ENCODE measurements around the gene KMT5B.

Gene KMT5B

DNA sequence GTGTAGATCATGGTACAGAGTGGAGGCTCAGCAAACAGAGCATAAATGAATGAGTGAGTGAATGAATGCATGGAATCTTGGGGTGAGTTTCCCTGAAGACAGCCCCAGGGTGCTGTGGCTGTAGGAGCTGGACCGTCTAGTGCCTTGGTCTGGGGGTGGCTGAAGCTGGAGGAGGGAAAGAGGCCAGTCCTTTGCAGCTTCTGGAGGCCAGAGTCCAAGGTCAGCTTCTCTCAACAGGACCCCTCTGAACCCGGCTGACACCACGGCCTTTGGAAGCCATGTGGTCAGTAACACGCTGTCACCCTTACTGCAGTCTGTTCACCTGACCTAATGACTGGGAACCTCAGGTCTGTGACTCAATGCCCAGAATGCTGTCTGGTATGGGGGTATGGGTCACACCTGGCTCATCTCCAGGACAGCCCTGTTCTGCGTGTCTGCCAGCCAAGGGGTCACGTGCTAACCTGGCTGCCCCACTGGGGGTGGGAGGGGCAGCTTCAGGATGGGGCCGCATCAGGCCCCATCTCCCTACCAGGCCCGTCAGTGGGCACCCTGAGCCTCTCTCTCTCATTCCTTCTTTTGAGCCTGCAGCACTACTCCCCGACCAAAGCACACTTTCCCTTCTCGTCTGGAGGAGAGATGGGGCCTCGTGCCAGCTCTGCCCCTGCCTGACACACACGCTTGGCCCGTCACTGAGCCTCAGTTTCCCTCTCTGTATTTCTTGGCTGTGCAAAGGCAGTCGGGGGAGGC lies 67.8 kb downstream of the KMT5B start:
- DNase-seq (ENCODE audit: low spot score) = no peak

GRCh38 chr11:68143310-68143689 lies 69.8 kb downstream of the KMT5B start:
- DNase-seq (ENCODE audit: low spot score) = no peak

DNA sequence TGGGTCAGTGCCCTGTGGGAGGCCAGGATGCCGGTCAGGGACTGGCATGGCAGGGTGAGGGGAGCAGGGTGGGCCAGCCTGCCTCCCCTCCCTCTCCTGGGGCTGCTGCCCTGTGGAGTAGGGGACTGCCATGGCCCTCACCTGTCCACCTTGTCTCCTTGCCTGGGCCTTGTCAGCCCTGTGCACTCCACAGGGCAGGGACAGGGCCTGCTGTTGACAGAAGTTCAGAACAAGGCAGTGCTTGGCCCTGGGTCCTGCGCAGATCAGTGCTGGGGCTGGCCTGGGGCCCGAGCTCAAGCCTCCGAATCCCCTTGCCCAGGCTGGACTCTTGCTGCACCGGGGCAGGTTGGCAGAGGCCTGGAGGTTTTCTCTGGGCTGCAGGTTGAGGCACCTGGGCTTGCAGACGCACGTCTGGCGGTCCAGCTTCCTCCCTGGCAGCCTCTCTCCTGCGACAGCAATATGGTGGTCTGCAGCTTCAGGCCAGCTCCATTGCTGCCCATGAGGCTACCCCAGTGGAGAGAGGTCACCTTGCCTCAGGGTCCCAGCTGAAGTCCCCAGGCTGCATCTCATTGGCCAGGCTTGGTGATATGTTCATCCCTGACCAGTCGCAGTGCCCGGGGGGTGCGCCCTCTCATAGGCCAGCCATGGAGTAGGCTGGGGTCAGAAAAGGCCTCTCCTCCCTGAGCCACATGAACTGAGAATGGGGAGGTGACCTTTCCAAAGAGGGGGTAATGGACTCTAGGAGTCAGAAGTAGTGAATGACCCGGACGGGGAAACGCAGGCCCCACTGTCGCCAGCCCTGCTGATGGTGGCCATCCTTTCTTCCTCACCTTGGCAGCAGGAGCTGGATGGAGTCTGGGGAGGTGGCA lies 70.4 kb downstream of the KMT5B start:
- no peak for DNase-seq (ENCODE audit: low spot score)

GRCh38 chr11:68142028-68142412 lies 71.1 kb downstream of the KMT5B start:
- DNase-seq (ENCODE audit: low spot score) = no peak

- no peak for DNase-seq (ENCODE audit: low spot score)
These were observed 71.7 kb downstream of the KMT5B start for GRCh38 chr11:68141246-68142027.

- no peak for DNase-seq (ENCODE audit: low spot score)
These were observed 72.4 kb downstream of the KMT5B start for GRCh38 chr11:68140496-68141245.

DNA sequence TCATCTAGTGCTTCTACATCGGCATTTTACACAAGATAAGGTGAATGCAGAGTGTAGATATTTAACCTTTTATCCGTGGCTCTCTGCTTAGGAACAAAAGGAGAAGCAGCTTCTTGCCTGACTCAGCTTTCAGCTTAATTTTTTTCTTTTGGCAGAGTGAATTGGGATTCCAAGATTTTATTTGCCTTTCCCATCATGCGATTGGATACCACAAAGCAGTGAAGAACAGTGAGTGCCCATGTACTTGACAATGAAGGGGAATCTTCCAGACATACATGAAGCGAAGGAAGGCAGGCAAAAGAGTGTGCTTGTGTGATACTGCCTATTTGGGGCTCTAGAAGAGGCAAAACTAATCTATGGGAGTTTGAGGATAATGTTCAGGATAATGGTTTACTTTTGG lies 74.9 kb downstream of the KMT5B start:
- no peak for DNase-seq (ENCODE audit: low spot score)

DNA sequence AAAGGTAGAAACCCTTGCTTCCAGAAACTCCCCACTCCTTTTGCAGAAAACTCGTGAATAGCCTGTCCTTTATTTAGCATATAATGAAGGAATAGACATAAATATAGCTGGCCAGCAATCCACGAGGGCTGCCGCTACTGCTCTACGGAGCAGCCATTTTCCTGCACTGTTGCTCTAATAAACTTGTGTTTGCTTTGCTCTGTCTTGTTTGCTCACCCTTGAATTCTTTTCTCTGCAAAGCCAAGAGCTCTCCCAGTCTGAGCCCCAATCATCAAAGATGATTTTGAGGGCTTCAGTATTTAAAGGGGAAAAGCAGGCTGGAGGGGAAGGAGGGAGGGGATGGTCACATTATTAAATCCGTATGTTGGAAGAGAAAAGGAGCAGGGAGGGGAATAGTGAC lies 75.3 kb downstream of the KMT5B start:
- no peak for DNase-seq (ENCODE audit: low spot score)

DNA sequence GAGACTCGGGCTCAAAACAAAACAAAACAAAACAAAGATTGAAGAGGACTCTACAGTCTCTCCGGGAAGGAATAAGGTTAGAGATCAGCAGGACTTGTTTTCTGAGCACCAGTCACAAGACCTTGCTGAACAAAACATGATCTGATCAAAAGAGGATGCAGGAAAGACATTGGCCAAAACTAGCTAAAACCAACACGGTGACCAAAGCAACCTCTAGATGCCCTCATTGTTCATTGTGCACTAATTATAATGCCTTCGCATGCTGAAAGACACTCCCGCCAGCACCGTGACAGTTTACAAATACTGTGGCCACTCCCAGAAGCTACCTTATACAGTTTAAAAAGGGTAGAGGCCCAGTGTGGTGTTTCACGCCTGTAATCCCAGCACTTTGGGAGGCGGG lies 76.2 kb downstream of the KMT5B start:
- DNase-seq (ENCODE audit: low spot score) = no peak

DNA sequence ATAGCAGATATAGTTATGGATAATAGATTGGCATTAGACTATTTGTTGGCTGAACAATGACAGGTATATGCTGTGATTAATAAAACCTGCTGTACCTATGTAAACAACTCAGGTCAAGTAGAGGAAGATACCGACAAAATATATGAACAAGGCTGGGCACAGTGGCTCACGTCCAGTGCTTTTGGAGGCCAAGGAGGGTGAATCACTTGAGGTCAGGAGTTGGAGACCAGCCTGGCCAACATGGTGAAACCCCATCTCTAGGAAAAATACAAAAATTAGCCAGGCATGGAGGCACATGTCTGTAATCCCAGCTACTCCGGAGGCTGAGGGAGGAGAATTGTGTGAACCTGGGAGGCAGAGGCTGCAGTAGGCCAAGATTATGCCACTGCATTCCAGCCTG lies 77.9 kb downstream of the KMT5B start:
- DNase-seq (ENCODE audit: low spot score) = no peak

DNA sequence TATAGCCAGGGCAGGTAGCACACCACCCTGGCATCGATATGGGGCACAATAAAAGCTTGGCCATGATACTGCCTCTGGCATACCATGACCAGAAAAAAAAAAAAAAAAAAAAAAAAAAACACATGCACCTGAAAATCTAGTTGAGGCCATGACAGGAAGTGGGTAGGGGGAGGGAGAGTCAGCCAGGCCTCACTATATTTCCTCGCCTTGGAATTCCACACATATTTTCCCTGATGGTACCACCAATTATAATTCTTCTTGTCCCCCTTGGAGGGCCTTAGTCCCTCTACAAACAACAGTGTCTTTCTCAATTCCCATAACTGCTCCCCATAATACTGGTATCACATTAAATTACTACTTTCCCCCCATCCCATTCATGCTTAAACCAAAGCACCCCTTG lies 79.3 kb downstream of the KMT5B start:
- no peak for DNase-seq (ENCODE audit: low spot score)

- no peak for DNase-seq (ENCODE audit: low spot score)
These were observed 83.0 kb downstream of the KMT5B start for GRCh38 chr11:68130121-68130520.

GRCh38 chr11:68128682-68129327 lies 84.3 kb downstream of the KMT5B start:
- DNase-seq (ENCODE audit: low spot score) = no peak

GRCh38 chr11:68127714-68128681 lies 85.1 kb downstream of the KMT5B start:
- DNase-seq (ENCODE audit: low spot score) = no peak

DNA sequence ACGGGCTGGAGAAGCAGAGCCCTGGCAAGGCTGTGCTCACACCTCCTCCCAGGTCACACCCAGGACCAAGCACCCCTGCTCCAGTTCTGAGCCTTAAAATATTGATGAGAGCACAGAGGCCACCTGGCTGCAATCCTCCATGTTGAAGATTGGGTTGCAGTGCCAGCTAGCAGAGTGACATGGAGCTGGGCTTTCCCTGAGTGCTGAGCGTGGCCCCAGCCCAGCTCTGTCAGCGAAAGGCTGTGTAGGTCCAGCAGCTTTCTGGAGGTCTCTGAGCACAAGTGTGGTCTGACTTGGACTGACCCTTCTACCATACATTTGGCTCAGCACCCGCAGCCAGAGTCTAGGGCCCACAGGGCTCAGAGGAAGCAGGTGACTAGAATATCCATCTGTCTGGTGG lies 87.9 kb downstream of the KMT5B start:
- DNase-seq (ENCODE audit: low spot score) = no peak

DNA sequence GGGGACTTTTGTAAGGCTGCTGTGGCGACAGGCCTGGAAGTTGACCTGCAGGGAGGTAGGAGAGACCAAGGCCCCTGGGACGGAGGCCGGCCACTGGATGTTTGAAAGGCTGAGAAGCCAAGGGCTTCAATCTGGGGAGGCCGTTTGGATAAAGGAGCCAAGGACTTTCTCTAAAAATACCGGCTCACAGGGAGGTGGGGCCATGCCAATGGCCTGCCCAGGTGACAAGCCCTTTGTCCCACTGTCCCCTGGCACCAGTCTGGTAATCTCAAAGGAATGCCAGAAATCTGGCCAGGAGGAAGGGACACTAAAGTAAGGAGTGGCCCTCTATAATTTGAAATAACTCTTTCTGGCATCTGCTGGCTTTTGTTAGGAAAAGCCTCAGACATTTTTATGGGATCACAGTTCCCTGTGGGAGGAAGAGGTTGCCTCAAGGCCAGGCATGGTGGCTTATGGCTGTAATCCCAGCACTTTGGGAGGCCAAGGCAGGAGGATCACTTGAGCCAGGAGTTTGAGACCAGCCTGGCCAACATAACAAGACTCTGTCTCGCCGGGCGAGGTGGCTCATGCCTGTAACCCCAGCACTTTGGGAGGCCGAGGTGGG lies 90.1 kb downstream of the KMT5B start:
- no peak for DNase-seq (ENCODE audit: low spot score)

- DNase-seq (ENCODE audit: low spot score) = peak; percentile 86
These were observed 91.8 kb downstream of the KMT5B start, which contains the start of gene CHKA for GRCh38 chr11:68121067-68121899. TSS of gene CHKA (minus strand) at chr11:68121388. CDS start at chr11:68121177, 211 bp downstream.

GRCh38 chr11:68120273-68121066 lies 92.6 kb downstream of the KMT5B start:
- DNase-seq (ENCODE audit: low spot score) = peak; percentile 42

Data from hematopoietic multipotent progenitor cell treated with erythropoietin and hydrocortisone succinate and interleukin-3 and kit ligand, for 17 days (in vitro differentiated cells).